GM12878 (cell line): Measurements from ENCODE around the gene TTC16. TPM values are rescaled to one million over a fixed set of nuclear protein-coding genes. Genes with fewer than 3 reads are reported as not detected.

Source experiments
- BRCA1 ChIP-seq: IDR thresholded peaks from 2 replicates; pipeline ENCODE4 v1.6.1; 2011; ENCODE audit warnings: low read depth, low read length, improper control_type of control experiment
- CBX3 ChIP-seq: fragments of 200-600 bp; sonication (generic); IDR thresholded peaks from 2 replicates; pipeline ENCODE4 v1.6.1; 2016; ENCODE audit warnings: low read depth, borderline replicate concordance
- GABPA ChIP-seq: IDR thresholded peaks from 2 replicates; pipeline ENCODE4 v1.6.1; 2014; ENCODE audit warnings: antibody characterized with exemption, low read depth, mild to moderate bottlenecking, inconsistent platforms
- PAX5 ChIP-seq: IDR thresholded peaks from 2 replicates; pipeline ENCODE4 v1.6.1; 2011; ENCODE audit warnings: low read depth, low read length, borderline replicate concordance
- PBX3 ChIP-seq: IDR thresholded peaks from 2 replicates; pipeline ENCODE4 v1.6.1; 2011; ENCODE audit warnings: mild to moderate bottlenecking, low read depth, low read length, moderate library complexity; ENCODE audit not compliant: insufficient replicate concordance
- ZBTB4 ChIP-seq: fragments of 450-650 bp; formaldehyde crosslinking; IDR thresholded peaks from 2 replicates; pipeline ENCODE4 v1.4.0; 2022; ENCODE audit warnings: mild to moderate bottlenecking, moderate library complexity
- polyA plus RNA-seq, 11 experiments: library from polyadenylated mRNA; depleted of rRNA in 4 of 11; unstranded in 6 of 11; stranded (reverse) in 5 of 11; fragments of >200 nt; fragmentation: Nextera tagmentation in 4 of 11; fragmentation: Illumina TruSeq in 1 of 11; extraction: Ambion mirVana in 4 of 11; extraction: Trizol in 1 of 11; gene quantifications; 1 replicate in 1 of 11; 2 replicates in 10 of 11; pipeline versions ENCODE4 v1.2.1 to v1.2.3, GENCODE V29; 2011 to 2016; ENCODE audit warnings: inconsistent platforms in 2 of 11, missing spikeins in 2 of 11, low read depth in 1 of 11
- total RNA-seq, 4 experiments: library from RNA; depleted of rRNA in 3 of 4; stranded (reverse); fragments of >200 nt in 3 of 4; fragmentation: Illumina TruSeq in 1 of 4; extraction: Trizol in 1 of 4; gene quantifications; 2 replicates each; pipeline versions ENCODE4 v1.2.1 to v1.2.3, GENCODE V29; 2013 to 2021
- TF ChIP-seq, protein P1 (sequence below): IDR thresholded peaks from 2 replicates; pipeline ENCODE4 v1.6.1; 2011; ENCODE audit warnings: low read depth, low read length, improper control_type of control experiment, borderline replicate concordance

TTC16 gene
- total and polyA plus RNA-seq, 10 of the 15 experiments (the other 5 are each of a cell fraction or from before 2014, with no cell fraction given), result 0.03 TPM; not detected in 9

DNA sequence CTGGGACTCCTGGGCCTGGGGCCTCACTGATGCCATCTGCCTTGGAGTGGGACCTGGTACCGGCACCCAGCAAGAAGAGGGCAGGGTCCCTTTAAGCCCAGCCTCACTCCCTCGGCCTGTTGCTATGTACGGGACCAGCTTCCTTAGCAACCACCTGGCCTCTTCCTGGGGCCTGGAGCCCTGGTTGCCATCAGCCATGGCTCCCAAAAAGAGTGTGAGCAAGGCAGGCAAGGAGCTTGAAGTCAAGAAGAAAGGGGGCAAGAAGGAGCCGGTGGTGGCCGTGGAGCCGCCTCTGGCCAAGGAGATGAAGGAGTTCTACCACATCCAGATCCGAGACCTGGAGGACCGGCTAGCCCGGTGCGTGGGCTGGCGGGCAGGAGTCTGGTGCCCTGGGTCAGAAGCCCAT lies 9.0 kb upstream of the TTC16 start, which contains the start of gene CFAP157 (continued):
- no peak for TF ChIP-seq ZBTB4 (CRISPR knock-in tag)
- TF ChIP-seq PBX3, result no peak
- no peak for TF ChIP-seq PAX5
- no peak for TF ChIP-seq GABPA
- TF ChIP-seq CBX3, result no peak
- TF ChIP-seq BRCA1, result no peak
- TF ChIP-seq, protein P1, sequence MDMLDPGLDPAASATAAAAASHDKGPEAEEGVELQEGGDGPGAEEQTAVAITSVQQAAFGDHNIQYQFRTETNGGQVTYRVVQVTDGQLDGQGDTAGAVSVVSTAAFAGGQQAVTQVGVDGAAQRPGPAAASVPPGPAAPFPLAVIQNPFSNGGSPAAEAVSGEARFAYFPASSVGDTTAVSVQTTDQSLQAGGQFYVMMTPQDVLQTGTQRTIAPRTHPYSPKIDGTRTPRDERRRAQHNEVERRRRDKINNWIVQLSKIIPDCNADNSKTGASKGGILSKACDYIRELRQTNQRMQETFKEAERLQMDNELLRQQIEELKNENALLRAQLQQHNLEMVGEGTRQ, result no peak
